GM12878 (cell line): Measurements from ENCODE around the gene WDHD1. TPM values are rescaled to one million over a fixed set of nuclear protein-coding genes. Genes with fewer than 3 reads are reported as not detected.

ENCODE experiments used
- CBFB ChIP-seq: IDR thresholded peaks from 2 replicates; pipeline ENCODE4 v1.6.1; 2016; ENCODE audit warnings: antibody characterized with exemption, low read depth
- CHD1 ChIP-seq: IDR thresholded peaks from 2 replicates; pipeline ENCODE4 v1.6.1; 2012; ENCODE audit warnings: low read depth, low read length, improper control_type of control experiment
- CHD4 ChIP-seq: fragments of 200-600 bp; sonication (generic); IDR thresholded peaks from 2 replicates; pipeline ENCODE4 v1.6.1; 2016; ENCODE audit warnings: mild to moderate bottlenecking
- CREB1 ChIP-seq: IDR thresholded peaks from 2 replicates; pipeline ENCODE4 v1.6.1; 2012; ENCODE audit warnings: low read depth, mild to moderate bottlenecking, inconsistent platforms
- DPF2 ChIP-seq: fragments of 450-650 bp; IDR thresholded peaks from 2 replicates; pipeline ENCODE4 v1.6.1; 2017; ENCODE audit warnings: mild to moderate bottlenecking
- ELK1 ChIP-seq: IDR thresholded peaks from 2 replicates; pipeline ENCODE4 v1.6.1; 2012; ENCODE audit warnings: low read depth, low read length, improper control_type of control experiment
- ETV6 ChIP-seq, 2 experiments: fragments of 450-650 bp in 1 of 2; IDR thresholded peaks in 1 of 2; conservative IDR thresholded peaks in 1 of 2; 2 replicates each; pipeline ENCODE4 v1.6.1; 2014; ENCODE audit warnings: antibody characterized with exemption in 1 of 2, borderline replicate concordance in 1 of 2, low read depth in 1 of 2, mild to moderate bottlenecking in 1 of 2, moderate library complexity in 1 of 2
- GATAD2B ChIP-seq: fragments of 450-650 bp; conservative IDR thresholded peaks from 2 replicates; pipeline ENCODE4 v1.6.1; 2017; ENCODE audit warnings: low read depth, mild to moderate bottlenecking, moderate library complexity
- HDAC2 ChIP-seq: fragments of 200-600 bp; sonication (generic); IDR thresholded peaks from 2 replicates; pipeline ENCODE4 v1.6.1; 2017
- HDAC6 ChIP-seq: fragments of 200-600 bp; sonication (generic); IDR thresholded peaks from one replicate; pipeline ENCODE4 v1.8.0; 2017; ENCODE audit warnings: antibody characterized with exemption; ENCODE audit not compliant: unreplicated experiment
- IRF4 ChIP-seq: IDR thresholded peaks from 2 replicates; pipeline ENCODE4 v1.6.1; 2011; ENCODE audit warnings: low read depth, low read length
- JUNB ChIP-seq: IDR thresholded peaks from 2 replicates; pipeline ENCODE4 v1.6.1; 2016; ENCODE audit warnings: antibody characterized with exemption, mild to moderate bottlenecking
- MAX ChIP-seq: IDR thresholded peaks from 2 replicates; pipeline ENCODE4 v1.6.1; 2012; ENCODE audit warnings: low read depth, low read length, improper control_type of control experiment
- NFYA ChIP-seq: IDR thresholded peaks from 2 replicates; pipeline ENCODE4 v1.6.1; 2011; ENCODE audit warnings: low read depth, mild to moderate bottlenecking, low read length, improper control_type of control experiment, borderline replicate concordance
- NRF1 ChIP-seq: conservative IDR thresholded peaks from 2 replicates; pipeline ENCODE4 v1.6.1; 2011; ENCODE audit warnings: mild to moderate bottlenecking, low read depth, low read length, improper control_type of control experiment
- PAX5 ChIP-seq: IDR thresholded peaks from 2 replicates; pipeline ENCODE4 v1.6.1; 2011; ENCODE audit warnings: low read depth, low read length, borderline replicate concordance
- POLR2AphosphoS5 ChIP-seq: IDR thresholded peaks from 2 replicates; pipeline ENCODE4 v1.6.1; 2011; ENCODE audit warnings: mild to moderate bottlenecking, low read length, inconsistent platforms
- RAD51 ChIP-seq: fragments of 450-650 bp; IDR thresholded peaks from 2 replicates; pipeline ENCODE4 v1.6.1; 2016; ENCODE audit warnings: moderate library complexity, mild to moderate bottlenecking, inconsistent platforms
- RELA ChIP-seq: fragments of 450-650 bp; IDR thresholded peaks from 2 replicates; pipeline ENCODE4 v1.8.0; 2014; ENCODE audit warnings: borderline replicate concordance; ENCODE audit not compliant: partially characterized antibody
- SIN3A ChIP-seq: IDR thresholded peaks from 2 replicates; pipeline ENCODE4 v1.6.1; 2012; ENCODE audit warnings: low read depth, low read length, improper control_type of control experiment
- SMC3 ChIP-seq: IDR thresholded peaks from 2 replicates; pipeline ENCODE4 v1.6.1; 2011; ENCODE audit warnings: low read length, improper control_type of control experiment, borderline replicate concordance
- ZBTB40 ChIP-seq: fragments of 450-650 bp; IDR thresholded peaks from 2 replicates; pipeline ENCODE4 v1.6.1; 2016; ENCODE audit warnings: mild to moderate bottlenecking, moderate library complexity, borderline replicate concordance
- ZNF622 ChIP-seq: fragments of 450-650 bp; IDR thresholded peaks from 2 replicates; pipeline ENCODE4 v1.6.1; 2017; ENCODE audit warnings: mild to moderate bottlenecking, inconsistent platforms
- ZNF687 ChIP-seq: fragments of 450-650 bp; IDR thresholded peaks from 2 replicates; pipeline ENCODE4 v1.6.1; 2017; ENCODE audit warnings: mild to moderate bottlenecking, moderate library complexity
- ZSCAN29 ChIP-seq: fragments of 450-650 bp; IDR thresholded peaks from 2 replicates; pipeline ENCODE4 v1.6.1; 2017; ENCODE audit warnings: mild to moderate bottlenecking, moderate library complexity
- polyA plus RNA-seq, 11 experiments: library from polyadenylated mRNA; depleted of rRNA in 4 of 11; unstranded in 6 of 11; stranded (reverse) in 5 of 11; fragments of >200 nt; fragmentation: Nextera tagmentation in 4 of 11; fragmentation: Illumina TruSeq in 1 of 11; extraction: Ambion mirVana in 4 of 11; extraction: Trizol in 1 of 11; gene quantifications; 1 replicate in 1 of 11; 2 replicates in 10 of 11; pipeline versions ENCODE4 v1.2.1 to v1.2.3, GENCODE V29; 2011 to 2016; ENCODE audit warnings: inconsistent platforms in 2 of 11, missing spikeins in 2 of 11, low read depth in 1 of 11
- total RNA-seq, 4 experiments: library from RNA; depleted of rRNA in 3 of 4; stranded (reverse); fragments of >200 nt in 3 of 4; fragmentation: Illumina TruSeq in 1 of 4; extraction: Trizol in 1 of 4; gene quantifications; 2 replicates each; pipeline versions ENCODE4 v1.2.1 to v1.2.3, GENCODE V29; 2013 to 2021

The WDHD1 gene
- total and polyA plus RNA-seq, 10 of the 15 experiments (the other 5 are each of a cell fraction or from before 2014, with no cell fraction given), result 11.3 to 50.5 (median 32.6) TPM

GRCh38 chr14:54890788-54891187, 136.1 kb downstream of the WDHD1 start (continued):
- TF ChIP-seq ZBTB40, result no peak
- TF ChIP-seq HDAC6, result no peak
- no peak for TF ChIP-seq CHD4
- TF ChIP-seq CREB1, result no peak
- TF ChIP-seq JUNB, result peak; percentile 44
- no peak for TF ChIP-seq RAD51
- TF ChIP-seq CBFB, result no peak
- TF ChIP-seq IRF4, result no peak
- TF ChIP-seq SIN3A, result no peak
- no peak for TF ChIP-seq DPF2
- TF ChIP-seq ZNF622, result no peak
- TF ChIP-seq NRF1, result no peak
- no peak for TF ChIP-seq ZSCAN29
- no peak for TF ChIP-seq POLR2AphosphoS5
- TF ChIP-seq RELA, result no peak
- TF ChIP-seq HDAC2, result no peak
- TF ChIP-seq NFYA, result no peak
- no peak for TF ChIP-seq ETV6 (conservative IDR thresholded peaks at IDR 0.05 in 1 of 2, IDR thresholded peaks at IDR 0.05 in 1 of 2; ENCODE audit: borderline replicate concordance in 1 of 2, low read depth in 1 of 2)
- no peak for TF ChIP-seq GATAD2B
- no peak for TF ChIP-seq ELK1
- no peak for TF ChIP-seq SMC3
- TF ChIP-seq MAX, result no peak
- TF ChIP-seq CHD1, result no peak
- TF ChIP-seq ZNF687, result no peak
- TF ChIP-seq PAX5, result no peak
